ENCODE measurements around the gene ATP8A1.
A peak's percentile ranks its signal among the peaks of the same experiment; 100 is the strongest.
"Not testable (repeated sequence)": the region's sequence is repeated elsewhere in the genome, so short reads cannot be mapped to it uniquely, and the experiment has no call there.

Gene ATP8A1

GRCh38 chr4:42411803-42412202, 245.1 kb downstream of the ATP8A1 start:
- no peak for DNase-seq (ENCODE audit: low read depth, low spot score)

- DNase-seq (ENCODE audit: low read depth, low spot score) = no peak
Observed at GRCh38 chr4:42410446-42410845, 246.5 kb downstream of the ATP8A1 start.

DNA sequence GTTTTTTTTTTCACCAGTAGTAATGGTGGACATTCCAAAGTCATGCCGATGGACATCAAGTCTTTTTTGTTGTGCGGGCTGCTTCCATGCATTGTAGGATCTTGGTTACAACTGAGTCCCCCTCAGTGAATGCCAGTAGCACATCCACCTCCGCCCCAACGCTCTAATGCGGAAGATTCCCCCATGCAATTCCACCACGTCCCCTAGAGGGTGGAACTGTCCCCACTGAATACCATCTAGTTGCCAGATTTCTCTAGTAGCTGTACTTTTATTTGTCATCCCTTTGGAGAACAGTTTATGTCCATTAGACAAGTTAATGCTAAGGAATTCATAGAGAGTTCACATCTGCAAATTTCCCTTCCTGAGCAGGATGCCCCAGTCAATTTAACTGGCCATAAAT, 252.9 kb downstream of the ATP8A1 start:
- no peak for DNase-seq (ENCODE audit: low read depth, low spot score)

DNA sequence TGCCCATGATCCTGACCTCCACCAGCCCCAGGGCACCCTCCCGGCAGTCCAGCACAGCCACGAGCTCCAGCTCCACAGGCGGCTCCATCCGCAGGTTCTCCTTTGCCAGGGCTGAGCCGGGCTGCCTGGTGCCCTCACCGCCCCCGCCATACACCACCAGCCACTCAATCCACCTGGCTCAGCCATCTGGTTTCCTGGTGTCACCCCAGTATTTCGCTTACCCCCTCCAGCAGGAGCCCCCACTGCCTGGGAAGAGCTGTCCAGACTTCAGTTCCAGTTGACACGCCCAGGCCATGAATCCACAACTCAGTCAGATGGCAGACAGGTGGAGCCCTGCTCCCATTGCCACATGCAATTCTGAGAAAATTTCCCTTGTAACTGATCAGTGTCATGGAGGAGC, 255.7 kb downstream of the ATP8A1 start:
- no peak for DNase-seq (ENCODE audit: low read depth, low spot score)

GRCh38 chr4:42399393-42399792, 257.5 kb downstream of the ATP8A1 start:
- DNase-seq (ENCODE audit: low read depth, low spot score) = no peak

DNA sequence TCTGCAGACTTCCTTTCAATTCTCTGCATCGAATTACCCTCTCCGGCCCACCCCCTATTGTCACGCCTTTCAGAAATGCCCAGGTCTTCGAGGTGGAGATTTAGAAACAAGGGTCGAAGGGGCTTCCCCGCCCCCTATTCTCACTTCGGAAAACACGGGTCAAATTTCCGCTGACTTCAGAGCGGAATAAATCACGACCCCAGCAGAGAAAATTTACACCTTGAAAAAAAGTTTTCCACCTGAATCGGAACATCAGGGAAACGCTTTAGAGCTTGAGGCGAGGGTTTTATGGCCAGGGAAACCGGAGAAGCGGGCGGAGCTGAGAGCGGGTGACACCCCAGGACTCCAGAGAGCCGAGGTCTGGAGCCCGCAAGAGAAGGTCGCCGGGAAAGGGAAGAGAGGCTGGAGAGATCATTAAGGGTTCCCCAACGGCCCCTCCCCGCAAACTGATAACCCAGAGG, 258.0 kb downstream of the ATP8A1 start:
- DNase-seq (ENCODE audit: low read depth, low spot score) = no peak

DNA sequence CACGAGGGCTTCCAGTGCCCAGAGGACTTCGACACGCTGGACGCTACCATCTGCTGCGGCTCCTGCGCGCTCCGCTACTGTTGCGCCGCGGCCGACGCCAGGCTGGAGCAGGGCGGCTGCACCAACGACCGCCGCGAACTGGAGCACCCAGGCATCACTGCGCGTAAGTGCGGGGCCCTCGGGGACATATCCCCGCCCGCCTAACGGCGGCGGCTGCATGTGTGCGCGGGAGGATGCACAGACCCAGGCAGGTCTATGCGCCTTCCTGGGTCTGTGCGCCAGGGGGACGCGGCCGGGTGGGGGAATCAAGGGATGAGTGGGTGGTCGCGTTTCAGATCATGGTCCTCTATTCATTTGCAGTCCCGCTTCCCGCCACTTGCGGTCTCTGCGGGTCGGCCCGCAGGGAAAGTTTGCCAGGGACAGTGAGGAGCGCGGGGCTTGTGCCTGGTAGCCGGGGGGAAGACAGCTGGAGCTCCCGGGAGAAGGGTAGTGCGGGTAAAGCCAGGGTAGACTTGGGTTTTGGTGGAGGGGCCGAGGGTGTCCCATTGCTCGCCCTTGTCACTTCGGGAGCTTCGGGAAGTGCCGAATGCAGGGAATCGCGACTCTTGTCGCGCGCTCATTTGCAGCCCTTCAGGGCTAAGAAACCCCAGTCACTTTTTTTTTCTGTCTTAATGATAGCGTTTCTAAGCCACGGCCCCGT, 258.6 kb downstream of the ATP8A1 start:
- peak; percentile 42 for DNase-seq (ENCODE audit: low read depth, low spot score)

DNA sequence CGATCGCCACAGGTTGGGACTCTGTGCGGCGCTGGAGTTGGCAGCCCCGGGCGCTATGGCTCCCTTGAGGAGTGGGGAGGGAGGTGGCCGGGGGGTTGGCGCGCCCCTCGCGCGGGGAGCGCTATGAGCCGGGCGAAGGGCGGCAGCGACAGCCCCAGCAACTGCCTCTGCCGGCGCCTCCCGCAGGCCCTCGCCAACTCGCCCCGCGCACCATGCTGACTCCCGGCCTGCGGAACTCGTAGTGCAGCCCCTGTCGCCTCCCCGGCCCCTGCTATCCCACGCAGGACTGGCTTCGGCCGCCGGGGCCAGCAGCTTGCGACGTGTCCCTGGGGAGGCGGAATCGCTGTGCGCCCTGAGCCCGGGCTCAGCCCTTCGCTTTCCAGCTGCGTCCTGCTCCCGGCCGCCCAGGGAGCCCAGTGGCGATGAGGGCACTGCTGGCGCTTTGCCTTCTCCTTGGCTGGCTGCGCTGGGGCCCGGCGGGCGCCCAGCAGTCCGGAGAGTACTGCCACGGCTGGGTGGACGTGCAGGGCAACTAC, 259.2 kb downstream of the ATP8A1 start:
- peak; percentile 67 for DNase-seq (ENCODE audit: low read depth, low spot score)

- DNase-seq (ENCODE audit: low read depth, low spot score) = peak; percentile 48
Observed at GRCh38 chr4:42396752-42397634, 259.9 kb downstream of the ATP8A1 start, which contains the start of gene SHISA3. TSS of gene SHISA3 (plus strand) at chr4:42397488. CDS start at chr4:42398057, 569 bp downstream.

DNA sequence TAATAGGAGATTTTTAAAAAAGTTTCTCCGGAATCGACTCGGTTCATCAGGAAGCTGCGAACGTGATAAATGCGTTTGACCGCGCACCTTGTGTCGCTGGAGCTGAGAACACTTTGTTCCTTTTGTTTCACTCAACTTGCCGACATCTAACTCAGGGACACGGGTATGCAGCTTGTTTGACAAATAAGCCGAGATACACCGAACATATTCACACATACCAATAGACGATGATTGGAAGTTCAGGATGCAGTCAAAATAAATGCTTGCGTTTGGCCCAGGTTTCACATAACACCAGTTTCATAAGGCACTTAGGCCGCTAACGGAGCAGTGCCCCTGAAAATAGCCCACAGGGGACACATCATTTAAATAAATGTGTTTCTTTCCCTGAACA, 260.5 kb downstream of the ATP8A1 start:
- no peak for DNase-seq (ENCODE audit: low read depth, low spot score)

DNA sequence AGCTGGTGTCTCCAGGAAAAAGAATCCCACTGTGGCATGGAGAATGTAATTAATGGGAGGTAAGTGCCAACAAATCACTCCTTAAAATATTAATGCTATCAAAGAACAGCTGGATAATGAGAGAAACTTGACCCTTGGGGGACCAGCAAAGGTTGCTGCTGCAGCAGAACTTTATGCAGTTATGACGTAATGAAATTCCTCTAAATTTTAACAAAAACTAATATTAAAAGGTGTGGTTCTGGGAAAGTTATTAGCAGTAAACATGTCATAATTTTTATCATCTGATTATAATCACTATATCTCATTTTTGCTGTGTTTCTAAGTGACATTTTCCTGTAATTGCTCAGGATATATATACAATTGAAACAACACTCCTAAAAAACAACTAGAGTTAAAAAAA, 261.3 kb downstream of the ATP8A1 start:
- DNase-seq (ENCODE audit: low read depth, low spot score) = no peak

GRCh38 chr4:42392436-42392835, 264.5 kb downstream of the ATP8A1 start:
- DNase-seq (ENCODE audit: low read depth, low spot score) = no peak

DNA sequence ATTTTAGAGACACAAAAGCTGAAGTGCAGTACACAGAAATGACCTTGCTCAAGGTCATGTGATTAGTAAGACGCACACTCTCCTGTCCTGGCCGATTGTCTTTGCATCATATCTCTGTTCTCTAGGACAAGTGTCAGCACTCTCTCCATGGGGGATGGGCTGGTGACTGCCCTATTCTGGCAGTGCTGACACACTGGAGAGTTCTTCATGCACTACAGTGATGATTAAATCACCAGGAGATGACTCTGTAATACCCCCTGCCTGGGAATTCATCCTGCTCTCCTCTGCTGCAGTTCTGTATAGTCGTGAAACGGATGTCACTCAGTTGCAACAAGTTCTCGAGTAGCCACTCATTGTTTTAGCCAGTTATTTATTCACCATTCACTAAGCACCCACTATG, 264.9 kb downstream of the ATP8A1 start:
- DNase-seq (ENCODE audit: low read depth, low spot score) = no peak

DNA sequence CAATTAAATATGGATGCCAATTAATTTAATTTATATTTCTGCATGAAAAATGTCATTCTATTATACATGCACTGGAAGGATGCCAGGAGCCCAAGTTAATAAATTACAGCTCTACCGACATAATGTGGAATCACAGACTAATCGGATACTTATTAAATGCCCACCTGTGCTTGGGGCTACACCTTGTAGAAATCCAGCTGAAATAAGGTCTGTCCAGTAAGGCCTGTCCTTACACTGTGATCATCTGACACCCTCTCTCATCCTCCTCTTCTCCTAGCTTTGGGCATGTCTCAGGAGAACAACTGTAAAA, 265.6 kb downstream of the ATP8A1 start:
- DNase-seq (ENCODE audit: low read depth, low spot score) = no peak

GRCh38 chr4:42390622-42391354, 266.1 kb downstream of the ATP8A1 start:
- DNase-seq (ENCODE audit: low read depth, low spot score) = no peak

- DNase-seq (ENCODE audit: low read depth, low spot score) = no peak
Observed at GRCh38 chr4:42385516-42385915, 271.4 kb downstream of the ATP8A1 start.

GRCh38 chr4:42381666-42382065, 275.2 kb downstream of the ATP8A1 start:
- DNase-seq (ENCODE audit: low read depth, low spot score) = no peak

DNA sequence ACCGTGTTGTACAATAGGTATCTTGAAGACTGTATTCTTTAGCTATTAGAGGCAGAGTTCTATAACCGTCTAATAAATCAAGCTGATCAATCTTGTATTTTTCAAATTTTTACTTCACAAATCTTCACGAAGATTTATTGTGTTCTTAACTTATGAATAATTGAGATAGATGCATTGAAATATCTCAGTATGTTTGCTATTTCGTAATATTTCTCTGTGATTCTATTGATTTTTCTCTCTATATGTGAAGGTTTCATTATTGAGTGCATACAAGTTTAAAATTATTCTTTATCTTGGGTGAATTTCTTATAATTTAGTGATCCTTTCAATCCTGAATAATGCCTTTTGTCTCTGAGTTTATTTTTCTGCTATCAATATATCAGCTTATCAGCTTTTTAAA, 279.4 kb downstream of the ATP8A1 start:
- DNase-seq (ENCODE audit: low read depth, low spot score) = no peak

GRCh38 chr4:42372303-42372702, 284.6 kb downstream of the ATP8A1 start:
- DNase-seq (ENCODE audit: low read depth, low spot score) = not testable (repeated sequence)

DNA sequence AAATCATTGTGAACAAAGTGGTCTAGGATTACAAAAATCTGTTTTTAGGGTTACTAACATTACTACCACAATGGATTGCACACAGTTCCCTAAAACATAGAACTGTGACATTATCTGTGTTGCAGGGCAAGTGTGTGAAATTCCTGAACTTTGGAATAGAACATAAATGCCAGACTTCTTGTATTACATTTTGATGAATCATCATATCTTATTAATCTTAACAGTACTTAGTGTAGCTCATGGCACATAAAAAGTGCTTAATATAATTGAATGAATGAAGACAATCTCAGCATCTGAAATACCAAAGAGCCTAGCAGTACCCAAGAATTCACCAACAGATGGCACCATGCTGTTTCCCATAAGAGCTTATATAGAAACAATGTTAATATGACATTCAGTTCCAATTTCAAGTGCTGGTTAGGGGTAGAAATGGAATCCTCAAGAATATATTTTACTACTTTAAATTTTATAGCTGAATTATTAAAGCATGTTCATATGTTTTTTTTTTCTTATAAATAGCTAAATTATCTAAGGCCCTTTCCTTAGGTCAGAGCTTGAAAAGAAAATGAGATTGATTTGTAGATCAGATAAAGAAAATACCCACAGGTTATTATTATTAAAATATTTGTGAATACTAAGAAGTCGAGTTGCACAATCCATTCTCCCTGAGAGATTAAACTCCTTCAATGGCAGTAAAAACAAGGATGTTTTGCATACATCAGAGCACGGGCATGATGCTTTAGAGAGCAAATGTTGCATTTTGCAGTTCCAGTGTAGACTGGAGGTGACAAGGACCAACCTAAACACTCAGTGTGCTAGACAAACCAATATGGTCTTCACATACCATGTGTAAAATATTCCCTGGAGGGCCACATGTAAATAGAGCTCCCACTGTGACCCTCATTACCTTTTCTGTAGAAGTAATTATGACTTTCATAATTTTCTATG, 285.3 kb downstream of the ATP8A1 start:
- DNase-seq (ENCODE audit: low read depth, low spot score) = peak; percentile 74

DNA sequence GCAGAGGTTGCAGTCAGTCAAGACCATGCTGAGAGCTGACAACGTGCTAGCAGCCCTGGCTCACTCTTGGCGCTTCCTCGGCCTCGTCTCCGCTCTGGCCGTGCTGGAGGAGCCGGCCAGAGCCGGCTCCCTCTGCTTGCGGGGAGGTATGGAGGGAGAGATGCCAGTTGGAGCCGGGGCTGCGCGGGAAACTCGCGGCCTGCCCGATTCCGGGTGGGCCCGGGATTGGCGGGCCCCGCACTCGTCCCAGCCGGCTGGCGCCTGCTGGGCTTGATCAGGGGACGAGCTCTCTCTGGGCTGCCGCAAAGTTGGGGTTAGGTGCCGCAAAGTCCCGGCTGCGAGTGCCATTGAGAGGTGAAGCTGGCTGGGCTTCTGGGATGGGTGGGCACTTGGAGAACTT, 287.4 kb downstream of the ATP8A1 start:
- no peak for DNase-seq (ENCODE audit: low read depth, low spot score)
